ENCODE measurements around the gene THSD4. TPM values are rescaled to one million over a fixed set of nuclear protein-coding genes. Genes with fewer than 3 reads are reported as not detected.
"Not testable (repeated sequence)": the region's sequence is repeated elsewhere in the genome, so short reads cannot be mapped to it uniquely, and the experiment has no call there.

Gene THSD4
- polyA plus RNA-seq, 1 experiment, result 45.8 TPM

GRCh38 chr15:71312194-71312708 is 197.0 kb downstream of the THSD4 start:
- CTCF ChIA-PET, result no interaction called here
- TF ChIP-seq CTCF (IDR thresholded peaks at IDR 0.05; ENCODE audit: low read depth, low read length), result no peak
- Histone ChIP-seq H3K27ac (ENCODE audit: low read depth, low read length) (peak overlapping the region; percentile 34), H3K27me3 (ENCODE audit: control insufficient read depth, insufficient read depth, low read length) (no peaks in the 10 kb centered on the region), H3K4me3 (ENCODE audit: low read depth, low read length) (no peak overlapping the region), H3K9me3 (ENCODE audit: control insufficient read depth, insufficient read depth, low read length) (peaks cover 7% of the 10 kb centered on the region; the same call in 1 of the 2 replicates)
- POLR2A ChIA-PET, result no interaction called here
- DNase-seq (ENCODE audit: low read depth, low spot score), result no peak

- Histone ChIP-seq H3K27ac (ENCODE audit: low read depth, low read length) (peak overlapping the region; percentile 80), H3K4me3 (ENCODE audit: low read depth, low read length) (no peak overlapping the region), H3K9me3 (ENCODE audit: control insufficient read depth, insufficient read depth, low read length) (peaks cover 7% of the 10 kb centered on the region; the same call in 1 of the 2 replicates), H3K27me3 (ENCODE audit: control insufficient read depth, insufficient read depth, low read length) (no peaks in the 10 kb centered on the region)
- POLR2A ChIA-PET, result interaction anchor here (1.0 to 1.2 kb wide), 3 partner anchors 10 to 24 kb away, joined by 3 to 4 read pairs (median 3); no protein-coding TSS in a partner anchor
- no peak for DNase-seq (ENCODE audit: low read depth, low spot score)
- CTCF ChIA-PET, result no interaction called here
- no peak for TF ChIP-seq CTCF (IDR thresholded peaks at IDR 0.05; ENCODE audit: low read depth, low read length)
Observed at GRCh38 chr15:71312731-71313460, 197.6 kb downstream of the THSD4 start.

GRCh38 chr15:71313806-71314205 is 198.5 kb downstream of the THSD4 start:
- H3K9me3 ChIP-seq (ENCODE audit: control insufficient read depth, insufficient read depth, low read length), result peaks cover 7% of the 10 kb centered on the region; the same call in 1 of the 2 replicates
- H3K27me3 ChIP-seq (ENCODE audit: control insufficient read depth, insufficient read depth, low read length), result no peaks in the 10 kb centered on the region
- no peak overlapping the region for H3K4me3 ChIP-seq (ENCODE audit: low read depth, low read length)
- H3K27ac ChIP-seq (ENCODE audit: low read depth, low read length), result peak overlapping the region; percentile 80
- ChIA-PET POLR2A (interaction anchor here (1.0 to 1.2 kb wide), 3 partner anchors 11 to 25 kb away, joined by 3 to 4 read pairs (median 3); no protein-coding TSS in a partner anchor), CTCF (no interaction called here)
- DNase-seq (ENCODE audit: low read depth, low spot score), result no peak
- no peak for TF ChIP-seq CTCF (IDR thresholded peaks at IDR 0.05; ENCODE audit: low read depth, low read length)

- POLR2A ChIA-PET, result no interaction called here
- no peak for TF ChIP-seq CTCF (IDR thresholded peaks at IDR 0.05; ENCODE audit: low read depth, low read length)
- CTCF ChIA-PET, result no interaction called here
- DNase-seq (ENCODE audit: low read depth, low spot score), result no peak
- Histone ChIP-seq H3K9me3 (ENCODE audit: control insufficient read depth, insufficient read depth, low read length) (peaks cover 7% of the 10 kb centered on the region; the same call in 1 of the 2 replicates), H3K27ac (ENCODE audit: low read depth, low read length) (peak overlapping the region; percentile 58), H3K27me3 (ENCODE audit: control insufficient read depth, insufficient read depth, low read length) (no peaks in the 10 kb centered on the region), H3K4me3 (ENCODE audit: low read depth, low read length) (no peak overlapping the region)
Observed at GRCh38 chr15:71314956-71315537, 199.8 kb downstream of the THSD4 start.

- H3K27me3 ChIP-seq (ENCODE audit: control insufficient read depth, insufficient read depth, low read length), result no peaks in the 10 kb centered on the region
- no peak for DNase-seq (ENCODE audit: low read depth, low spot score)
- H3K9me3 ChIP-seq (ENCODE audit: control insufficient read depth, insufficient read depth, low read length), result peaks cover 5% of the 10 kb centered on the region; the same call in 1 of the 2 replicates
- H3K4me3 ChIP-seq (ENCODE audit: low read depth, low read length), result no peak overlapping the region
- POLR2A ChIA-PET, result interaction anchor here (1.0 to 1.4 kb wide), 2 partner anchors 16 to 77 kb away, joined by 3 to 5 read pairs; no protein-coding TSS in a partner anchor
- CTCF ChIA-PET, result no interaction called here
- peak overlapping the region; percentile 81 for H3K27ac ChIP-seq (ENCODE audit: low read depth, low read length)
- no peak for TF ChIP-seq CTCF (IDR thresholded peaks at IDR 0.05; ENCODE audit: low read depth, low read length)
Observed at GRCh38 chr15:71316911-71317310, 201.6 kb downstream of the THSD4 start.

- POLR2A ChIA-PET; CTCF ChIA-PET; H3K27me3 ChIP-seq (ENCODE audit: control insufficient read depth, insufficient read depth, low read length); H3K4me3 ChIP-seq (ENCODE audit: low read depth, low read length); H3K27ac ChIP-seq (ENCODE audit: low read depth, low read length); H3K9me3 ChIP-seq (ENCODE audit: control insufficient read depth, insufficient read depth, low read length); DNase-seq (ENCODE audit: low read depth, low spot score): not testable (repeated sequence)
Observed at GRCh38 chr15:71319424-71319823, 204.2 kb downstream of the THSD4 start.

Measured in AG04450 (cell line).